ENCODE measurements around the gene MED13L.
"Not testable (repeated sequence)": the region's sequence is repeated elsewhere in the genome, so short reads cannot be mapped to it uniquely, and the experiment has no call there.

Gene MED13L

GRCh38 chr12:116043659-116044535 is 233.6 kb downstream of the MED13L start:
- no peak for DNase-seq

- DNase-seq = no peak
These were observed 237.1 kb downstream of the MED13L start for GRCh38 chr12:116040402-116040801.

- DNase-seq = no peak
These were observed 238.4 kb downstream of the MED13L start for GRCh38 chr12:116039081-116039480.

- no peak for DNase-seq
These were observed 239.3 kb downstream of the MED13L start for GRCh38 chr12:116037941-116038837.

GRCh38 chr12:116033765-116034164 is 243.7 kb downstream of the MED13L start:
- no peak for DNase-seq

GRCh38 chr12:116031624-116032023 is 245.9 kb downstream of the MED13L start:
- DNase-seq = not testable (repeated sequence)

GRCh38 chr12:116028619-116029018 is 248.9 kb downstream of the MED13L start:
- DNase-seq = no peak

- DNase-seq = no peak
These were observed 250.0 kb downstream of the MED13L start for GRCh38 chr12:116027551-116027821.

- no peak for DNase-seq
These were observed 250.5 kb downstream of the MED13L start for GRCh38 chr12:116026768-116027550.

GRCh38 chr12:116026346-116026745 is 251.1 kb downstream of the MED13L start:
- DNase-seq = no peak

GRCh38 chr12:116024769-116025168 is 252.7 kb downstream of the MED13L start:
- no peak for DNase-seq

GRCh38 chr12:116019415-116019814 is 258.1 kb downstream of the MED13L start:
- DNase-seq = no peak

GRCh38 chr12:116018282-116018681 is 259.2 kb downstream of the MED13L start:
- DNase-seq = no peak

GRCh38 chr12:116015525-116015924 is 262.0 kb downstream of the MED13L start:
- DNase-seq = peak; percentile 14

- DNase-seq = no peak
These were observed 264.7 kb downstream of the MED13L start for GRCh38 chr12:116012757-116013156.

GRCh38 chr12:116011217-116011616 is 266.3 kb downstream of the MED13L start:
- no peak for DNase-seq

- DNase-seq = no peak
These were observed 267.0 kb downstream of the MED13L start for GRCh38 chr12:116010467-116010866.

GRCh38 chr12:116009805-116010204 is 267.7 kb downstream of the MED13L start:
- DNase-seq = no peak

- DNase-seq = no peak
These were observed 271.4 kb downstream of the MED13L start for GRCh38 chr12:116006141-116006540.

- no peak for DNase-seq
These were observed 274.5 kb downstream of the MED13L start for GRCh38 chr12:116002890-116003536.

GRCh38 chr12:116000252-116000651 is 277.2 kb downstream of the MED13L start:
- DNase-seq = no peak

GRCh38 chr12:115999582-115999981 is 277.9 kb downstream of the MED13L start:
- DNase-seq = no peak

Measured in NCI-H1092 treated with DMSO at 0.1 percent for 48 hours (cell line).